Fibroblast of skin of scalp (primary cell): ENCODE data around the gene RARB.
A peak's percentile ranks its signal among the peaks of the same experiment; 100 is the strongest.

Experiments used
- DNase-seq: peaks from one replicate; pipeline ENCODE4 v3.0.0-alpha.2; 2013

The RARB gene

GRCh38 chr3:25423780-25424588 is 4.1 kb upstream of the RARB start:
- peak; percentile 84 for DNase-seq

- no peak for DNase-seq
Observed at GRCh38 chr3:25424614-25425013, 3.4 kb upstream of the RARB start.

GRCh38 chr3:25426408-25426807 is 1.7 kb upstream of the RARB start:
- DNase-seq = peak; percentile 72

GRCh38 chr3:25427155-25427554 is 908 bp upstream of the RARB start:
- peak; percentile 52 for DNase-seq

GRCh38 chr3:25427563-25427941 is 511 bp upstream of the RARB start:
- DNase-seq = no peak

GRCh38 chr3:25428789-25429335 is 799 bp downstream of the RARB start:
- DNase-seq = peak; percentile 81

- DNase-seq = no peak
Observed at GRCh38 chr3:25429361-25430286, 1.6 kb downstream of the RARB start.

GRCh38 chr3:25430287-25430934 is 2.3 kb downstream of the RARB start:
- DNase-seq = no peak

GRCh38 chr3:25430935-25431770 is 3.1 kb downstream of the RARB start:
- DNase-seq = no peak

GRCh38 chr3:25432176-25432720 is 4.2 kb downstream of the RARB start:
- no peak for DNase-seq

- no peak for DNase-seq
Observed at GRCh38 chr3:25433106-25433505, 5.0 kb downstream of the RARB start.

- peak; percentile 43 for DNase-seq
Observed at GRCh38 chr3:25433868-25434267, 5.8 kb downstream of the RARB start.

GRCh38 chr3:25437953-25438352 is 9.9 kb downstream of the RARB start:
- no peak for DNase-seq

- DNase-seq = no peak
Observed at GRCh38 chr3:25438791-25439555, 10.9 kb downstream of the RARB start.

- no peak for DNase-seq
Observed at GRCh38 chr3:25441234-25441856, 13.3 kb downstream of the RARB start.

GRCh38 chr3:25442486-25442885 is 14.4 kb downstream of the RARB start:
- no peak for DNase-seq

- DNase-seq = no peak
Observed at GRCh38 chr3:25444273-25444672, 16.2 kb downstream of the RARB start.

GRCh38 chr3:25445731-25446130 is 17.7 kb downstream of the RARB start:
- DNase-seq = no peak

GRCh38 chr3:25447285-25447684 is 19.2 kb downstream of the RARB start:
- no peak for DNase-seq

- DNase-seq = no peak
Observed at GRCh38 chr3:25447925-25448324, 19.9 kb downstream of the RARB start.
